ENCODE results near the gene NFE2L2.

The NFE2L2 gene

DNA sequence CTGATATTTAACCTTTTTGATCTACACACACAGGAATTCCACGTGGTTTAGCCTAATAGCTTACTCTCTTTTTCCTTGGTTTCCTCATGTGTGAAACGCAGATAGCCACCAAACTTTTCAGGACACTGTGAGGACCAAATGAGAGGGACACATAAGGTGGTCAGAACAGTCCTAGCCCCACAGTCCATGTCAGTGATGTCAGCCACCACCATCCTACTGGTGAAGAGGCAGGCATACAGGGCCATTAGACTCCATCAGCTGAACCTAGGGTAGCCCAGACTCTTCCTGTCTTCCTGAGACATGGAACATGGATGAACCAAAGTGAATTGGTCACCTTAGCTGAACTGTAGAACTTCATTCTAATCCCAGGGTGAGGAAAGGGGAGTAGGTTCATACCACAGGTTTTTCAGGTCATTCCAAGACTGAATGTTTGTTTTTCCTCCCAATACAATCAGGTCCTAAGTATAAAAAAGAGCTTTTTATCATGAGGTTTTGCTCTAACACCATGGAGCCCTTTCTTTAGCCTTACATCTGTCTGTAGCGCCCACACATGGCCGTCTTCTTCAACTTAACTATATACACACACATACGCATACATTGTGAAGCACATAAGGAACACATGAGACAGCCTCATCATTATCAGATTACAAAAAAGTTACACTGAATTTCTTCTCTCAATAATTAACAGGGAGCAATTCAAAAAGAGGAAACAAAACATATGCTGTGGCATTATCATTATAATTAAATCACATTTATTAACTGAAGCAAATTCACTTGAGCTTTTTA, 18.5 kb upstream of the NFE2L2 start:
- TF ChIP-seq, protein P1, sequence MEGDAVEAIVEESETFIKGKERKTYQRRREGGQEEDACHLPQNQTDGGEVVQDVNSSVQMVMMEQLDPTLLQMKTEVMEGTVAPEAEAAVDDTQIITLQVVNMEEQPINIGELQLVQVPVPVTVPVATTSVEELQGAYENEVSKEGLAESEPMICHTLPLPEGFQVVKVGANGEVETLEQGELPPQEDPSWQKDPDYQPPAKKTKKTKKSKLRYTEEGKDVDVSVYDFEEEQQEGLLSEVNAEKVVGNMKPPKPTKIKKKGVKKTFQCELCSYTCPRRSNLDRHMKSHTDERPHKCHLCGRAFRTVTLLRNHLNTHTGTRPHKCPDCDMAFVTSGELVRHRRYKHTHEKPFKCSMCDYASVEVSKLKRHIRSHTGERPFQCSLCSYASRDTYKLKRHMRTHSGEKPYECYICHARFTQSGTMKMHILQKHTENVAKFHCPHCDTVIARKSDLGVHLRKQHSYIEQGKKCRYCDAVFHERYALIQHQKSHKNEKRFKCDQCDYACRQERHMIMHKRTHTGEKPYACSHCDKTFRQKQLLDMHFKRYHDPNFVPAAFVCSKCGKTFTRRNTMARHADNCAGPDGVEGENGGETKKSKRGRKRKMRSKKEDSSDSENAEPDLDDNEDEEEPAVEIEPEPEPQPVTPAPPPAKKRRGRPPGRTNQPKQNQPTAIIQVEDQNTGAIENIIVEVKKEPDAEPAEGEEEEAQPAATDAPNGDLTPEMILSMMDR (IDR thresholded peaks at IDR 0.05; ENCODE audit: unreplicated experiment in 3 of 3), result no peak
- H3K36me3 Mint-ChIP-seq (ENCODE audit: low read depth), result no peaks in the 10 kb centered on the region
- H3K4me1 Mint-ChIP-seq, result peaks cover 25% of the 10 kb centered on the region
- no peak overlapping the region for H3K4me3 Mint-ChIP-seq
- H3K27me3 Mint-ChIP-seq (ENCODE audit: low read depth), result no peaks in the 10 kb centered on the region
- no peaks in the 10 kb centered on the region for H3K9me3 Mint-ChIP-seq
- peak overlapping the region in 2 of 3 experiments; percentile 11 to 56 for H3K27ac Mint-ChIP-seq

DNA sequence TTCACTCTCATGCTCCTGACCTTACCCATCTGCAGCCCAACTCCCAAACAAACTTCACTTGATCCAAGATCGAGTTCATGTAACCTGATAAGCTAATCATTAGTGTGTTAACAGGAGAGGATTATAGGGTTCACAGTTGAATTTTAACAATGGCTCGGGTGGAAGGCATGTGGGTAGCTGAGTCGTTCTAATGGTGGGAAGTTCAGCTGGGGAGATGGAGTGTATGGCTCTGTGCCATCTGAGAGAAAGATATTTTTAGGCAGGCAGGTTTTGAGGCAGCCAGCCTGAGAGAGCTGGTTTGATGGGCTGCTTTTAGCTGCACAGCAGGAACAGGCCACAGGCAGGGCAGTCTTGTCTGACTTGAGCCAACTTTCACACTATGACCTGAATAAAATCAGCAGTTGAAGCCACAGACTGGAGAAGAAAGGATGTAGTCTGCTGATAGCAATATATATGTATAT, 17.7 kb upstream of the NFE2L2 start:
- no peaks in the 10 kb centered on the region for H3K27me3 Mint-ChIP-seq (ENCODE audit: low read depth)
- H3K4me1 Mint-ChIP-seq, result peaks cover 25% of the 10 kb centered on the region
- H3K27ac Mint-ChIP-seq, result peak overlapping the region in 2 of 3 experiments; percentile 3 to 56
- H3K9me3 Mint-ChIP-seq, result no peaks in the 10 kb centered on the region
- H3K4me3 Mint-ChIP-seq, result no peak overlapping the region
- TF ChIP-seq, protein P1 (IDR thresholded peaks at IDR 0.05; ENCODE audit: unreplicated experiment in 3 of 3), result no peak
- no peaks in the 10 kb centered on the region for H3K36me3 Mint-ChIP-seq (ENCODE audit: low read depth)

DNA sequence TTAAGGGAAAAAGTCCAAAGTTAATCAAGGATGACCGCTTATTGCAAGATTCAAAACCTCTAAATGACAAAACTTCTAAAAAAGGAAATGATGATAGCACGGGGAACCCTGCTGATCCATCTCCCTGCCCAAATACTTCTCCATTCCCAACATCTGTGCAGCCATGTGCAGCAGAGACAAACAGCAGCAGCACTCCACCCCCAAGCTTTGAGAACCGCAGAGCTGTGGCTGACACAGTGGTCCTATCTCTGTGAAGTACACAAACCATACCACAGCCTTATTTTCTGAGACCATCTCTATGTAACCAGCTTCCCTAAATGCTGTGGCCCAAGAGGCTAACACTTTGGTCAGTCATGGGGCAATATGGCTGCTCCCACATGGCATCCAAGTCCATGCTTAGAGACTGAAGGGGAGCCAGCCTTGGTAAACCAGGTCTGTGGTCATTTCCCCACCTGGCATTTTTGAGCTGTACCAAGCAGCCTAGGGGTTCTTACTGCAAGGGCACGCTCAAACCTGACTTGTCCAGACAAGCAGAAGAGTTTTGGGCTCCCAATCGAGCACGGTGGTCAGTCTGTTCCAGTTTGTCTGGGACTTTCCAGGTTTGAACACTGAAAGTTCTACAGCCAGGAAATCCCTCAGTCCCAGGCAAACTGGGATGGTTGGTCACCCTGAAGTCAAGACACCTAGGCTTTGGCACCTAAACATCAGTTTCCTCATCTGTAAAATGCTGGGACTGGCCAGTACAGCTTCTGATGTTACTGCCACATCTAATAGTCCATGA, 17.1 kb upstream of the NFE2L2 start:
- Mint-ChIP-seq H3K27me3 (ENCODE audit: low read depth) (no peaks in the 10 kb centered on the region), H3K4me3 (no peak overlapping the region), H3K9me3 (no peaks in the 10 kb centered on the region), H3K27ac (peak overlapping the region in 2 of 3 experiments; percentile 30 to 56), H3K36me3 (ENCODE audit: low read depth) (no peaks in the 10 kb centered on the region), H3K4me1 (peaks cover 25% of the 10 kb centered on the region)
- TF ChIP-seq, protein P1 (IDR thresholded peaks at IDR 0.05; ENCODE audit: unreplicated experiment in 3 of 3), result no peak

DNA sequence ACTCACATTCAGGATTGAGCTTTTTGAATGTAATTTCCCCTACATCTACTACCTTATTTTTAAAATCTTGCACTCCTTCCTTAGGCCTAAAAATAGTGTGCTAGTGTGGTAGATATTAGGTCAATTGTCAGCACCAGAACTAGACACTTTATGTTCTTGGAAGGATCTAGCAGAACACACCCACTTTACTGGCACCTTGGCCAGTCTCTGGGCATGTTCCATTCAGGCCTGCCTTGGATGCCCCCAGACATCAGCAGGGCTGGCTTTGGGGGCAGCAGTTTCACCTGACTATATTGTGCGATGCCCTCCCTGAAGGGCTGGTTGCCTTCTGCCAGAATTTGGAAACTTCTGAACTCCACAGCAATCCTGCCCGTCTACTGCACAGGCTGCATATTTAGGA, 15.3 kb upstream of the NFE2L2 start:
- Mint-ChIP-seq H3K27me3 (ENCODE audit: low read depth) (no peaks in the 10 kb centered on the region), H3K4me3 (no peak overlapping the region), H3K4me1 (peaks cover 31% of the 10 kb centered on the region), H3K27ac (no peak overlapping the region), H3K36me3 (ENCODE audit: low read depth) (no peaks in the 10 kb centered on the region), H3K9me3 (no peaks in the 10 kb centered on the region)
- TF ChIP-seq, protein P1 (IDR thresholded peaks at IDR 0.05; ENCODE audit: unreplicated experiment in 3 of 3), result no peak

DNA sequence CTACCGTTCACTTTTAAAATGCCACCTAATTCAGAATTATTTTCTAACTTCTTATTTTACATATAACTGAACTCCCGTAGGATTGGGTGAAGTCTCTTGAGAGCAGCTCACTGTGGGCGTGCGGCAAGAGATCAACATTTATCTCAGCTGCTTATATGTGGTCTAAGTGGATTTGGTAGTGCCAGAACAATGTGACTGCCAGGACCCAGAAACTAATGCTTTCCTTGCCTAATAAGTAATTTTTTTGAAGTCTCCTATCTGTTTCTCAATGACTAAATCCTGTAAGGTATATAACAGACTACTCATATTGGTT, 11.2 kb upstream of the NFE2L2 start:
- H3K4me3 Mint-ChIP-seq, result no peak overlapping the region
- H3K9me3 Mint-ChIP-seq, result no peaks in the 10 kb centered on the region
- H3K27me3 Mint-ChIP-seq (ENCODE audit: low read depth), result no peaks in the 10 kb centered on the region
- H3K4me1 Mint-ChIP-seq, result peaks cover 29% of the 10 kb centered on the region
- H3K27ac Mint-ChIP-seq, result peak overlapping the region in 2 of 3 experiments; percentile 38 to 49
- H3K36me3 Mint-ChIP-seq (ENCODE audit: low read depth), result no peaks in the 10 kb centered on the region
- TF ChIP-seq, protein P1 (IDR thresholded peaks at IDR 0.05; ENCODE audit: unreplicated experiment in 3 of 3), result no peak
